Ovary (tissue), 9 donors: ENCODE data around the gene CERK. TPM values are rescaled to one million over a fixed set of nuclear protein-coding genes. Genes with fewer than 3 reads are reported as not detected.

ENCODE experiments used
- DNase-seq, 5 donors: peaks; one replicate each; pipeline ENCODE4 v3.0.0-alpha.2; 2019 to 2020
- H3K27ac ChIP-seq, 2 donors: fragments of 200-600 bp; one replicate each; pipeline versions ENCODE4 v1.5.1 to v1.8.0; 2019 to 2022
- H3K27me3 ChIP-seq: fragments of 200-600 bp; one replicate; pipeline ENCODE4 v1.8.0; 2022
- H3K36me3 ChIP-seq: fragments of 200-600 bp; sonication (generic); one replicate; pipeline ENCODE4 v1.5.1; 2019
- H3K4me1 ChIP-seq: one replicate; pipeline ENCODE4 v1.8.1; 2013; ENCODE audit warnings: mild to moderate bottlenecking, moderate library complexity; ENCODE audit not compliant: insufficient read depth
- H3K4me3 ChIP-seq: fragments of 200-600 bp; sonication (generic); one replicate; pipeline ENCODE4 v1.5.1; 2017
- H3K9me3 ChIP-seq, 2 donors: fragments of 200-600 bp in 1 of 2; sonication (generic) in 1 of 2; one replicate each; pipeline versions ENCODE4 v1.5.1 to v1.8.1; 2013 to 2019; ENCODE audit warnings: mild to moderate bottlenecking in 1 of 2, moderate library complexity in 1 of 2
- CTCF ChIP-seq, 3 donors: fragments of 450-650 bp in 2 of 3; fragments of 200-600 bp in 1 of 3; IDR thresholded peaks; one replicate each; pipeline versions ENCODE4 v1.5.1 to v1.8.0; 2016 to 2022; ENCODE audit warnings: antibody characterized with exemption in 3 of 3, mild to moderate bottlenecking in 1 of 3
- EP300 ChIP-seq: sonication (generic); formaldehyde crosslinking; IDR thresholded peaks from one replicate; pipeline ENCODE4 v1.6.1; 2017; ENCODE audit warnings: antibody characterized with exemption
- POLR2A ChIP-seq: fragments of 450-650 bp; IDR thresholded peaks from one replicate; pipeline ENCODE4 v1.6.1; 2017; ENCODE audit warnings: antibody characterized with exemption, mild to moderate bottlenecking, moderate library complexity
- WGBS, 3 donors: extraction: QIAGEN DNeasy Blood & Tissue Kit in 1 of 3; methylation state at CpG; one replicate each; pipeline versions ENCODE4 v1.1.5 to v1.1.7; 2013 to 2017; 5-methylcytosine and 5-hydroxymethylcytosine counted together
- intact Hi-C, 4 donors: fragments of 100-400 bp; cut with DNase I; formaldehyde crosslinking; loops; one replicate each; pipeline versions ENCODE4 v1.11.0 to v1.15.1; 2022 to 2023
- polyA plus RNA-seq, 2 donors: library from polyadenylated mRNA; stranded (reverse); fragments of 200-250 nt in 1 of 2; fragments of 350-450 nt in 1 of 2; fragmentation: Illumina TruSeq in 1 of 2; extraction: RNeasy Lipid Tissue Mini Kit (QIAGEN cat#74804) in 1 of 2; gene quantifications; one replicate each; pipeline ENCODE4 v1.2.3, GENCODE V29; 2013 to 2014
- total RNA-seq, 7 donors: library from RNA; depleted of rRNA in 2 of 7; stranded (reverse); fragments of >200 nt in 2 of 7; fragmentation: NEBNext Ultra II Directional in 3 of 7; extraction: Animal tissue kit (Norgen Biotek cat#: 25700) in 3 of 7; gene quantifications; one replicate each; pipeline versions ENCODE4 v1.1.0 to v1.2.4, GENCODE V29; 2016 to 2023
- donor health status: DM: no; HTN: no; CAD: no; lungs with moderate emphysema.
- donor health status: DM: no; HTN: no; CAD: no.
- donor health status: Bipolar disorder and iron deficiency.
- donor health status: DM: yes; HTN: yes; CAD: no.
- donor health status: DM: no; HTN: no; CAD: no.
- donor health status: DM: yes; HTN: yes; CAD: no.

Gene CERK
- total and polyA plus RNA-seq, 9 donors: 27.1 to 71.1 (median 46.8) TPM

- H3K4me1 ChIP-seq: no peaks in the 10 kb centered on the region
- WGBS, 3 donors: 90 to 93% (median 92%) methylated on average over 30 to 32 of the region's 32 CpGs
- TF ChIP-seq CTCF (IDR thresholded peaks at IDR 0.05): no peak
- intact Hi-C loops: loop anchor here in 1 of 4 donors (10.0 kb wide), 1 partner anchor 99 kb away; no protein-coding TSS in a partner anchor
- no peaks in the 10 kb centered on the region for H3K36me3 ChIP-seq
- H3K27me3 ChIP-seq: no peaks in the 10 kb centered on the region
- no peak for DNase-seq
- no peaks in the 10 kb centered on the region for H3K9me3 ChIP-seq
- H3K27ac ChIP-seq: no peak overlapping the region
- H3K4me3 ChIP-seq: no peak overlapping the region
These were observed 64.3 kb downstream of the CERK start for GRCh38 chr22:46673662-46674236.

GRCh38 chr22:46673205-46673604 is 64.8 kb downstream of the CERK start:
- no peak for TF ChIP-seq POLR2A
- no peak for TF ChIP-seq EP300
- no peak for TF ChIP-seq CTCF (IDR thresholded peaks at IDR 0.05)
- Histone ChIP-seq H3K27ac (no peak overlapping the region), H3K36me3 (no peaks in the 10 kb centered on the region), H3K9me3 (no peaks in the 10 kb centered on the region), H3K4me3 (no peak overlapping the region), H3K27me3 (no peaks in the 10 kb centered on the region), H3K4me1 (no peaks in the 10 kb centered on the region)
- no peak for DNase-seq
- 78 to 96% (median 80%) methylated on average over 10 of the region's 10 CpGs for WGBS, 3 donors
- intact Hi-C loops: loop anchor here in 1 of 4 donors (10.0 kb wide), 1 partner anchor 98 kb away; no protein-coding TSS in a partner anchor

- no peaks in the 10 kb centered on the region for H3K36me3 ChIP-seq
- no peak for DNase-seq
- no peak for TF ChIP-seq POLR2A
- TF ChIP-seq EP300: no peak
- no peak for TF ChIP-seq CTCF (IDR thresholded peaks at IDR 0.05)
- no peak overlapping the region for H3K4me3 ChIP-seq
- intact Hi-C loops: loop anchor here in 1 of 4 donors (10.0 kb wide), 1 partner anchor 98 kb away; no protein-coding TSS in a partner anchor
- no peak overlapping the region for H3K27ac ChIP-seq
- no peaks in the 10 kb centered on the region for H3K9me3 ChIP-seq
- H3K27me3 ChIP-seq: no peaks in the 10 kb centered on the region
- H3K4me1 ChIP-seq: no peaks in the 10 kb centered on the region
- 78 to 83% (median 81%) methylated on average over 18 of the region's 18 CpGs for WGBS, 3 donors
These were observed 65.3 kb downstream of the CERK start for GRCh38 chr22:46672731-46673130.

DNA sequence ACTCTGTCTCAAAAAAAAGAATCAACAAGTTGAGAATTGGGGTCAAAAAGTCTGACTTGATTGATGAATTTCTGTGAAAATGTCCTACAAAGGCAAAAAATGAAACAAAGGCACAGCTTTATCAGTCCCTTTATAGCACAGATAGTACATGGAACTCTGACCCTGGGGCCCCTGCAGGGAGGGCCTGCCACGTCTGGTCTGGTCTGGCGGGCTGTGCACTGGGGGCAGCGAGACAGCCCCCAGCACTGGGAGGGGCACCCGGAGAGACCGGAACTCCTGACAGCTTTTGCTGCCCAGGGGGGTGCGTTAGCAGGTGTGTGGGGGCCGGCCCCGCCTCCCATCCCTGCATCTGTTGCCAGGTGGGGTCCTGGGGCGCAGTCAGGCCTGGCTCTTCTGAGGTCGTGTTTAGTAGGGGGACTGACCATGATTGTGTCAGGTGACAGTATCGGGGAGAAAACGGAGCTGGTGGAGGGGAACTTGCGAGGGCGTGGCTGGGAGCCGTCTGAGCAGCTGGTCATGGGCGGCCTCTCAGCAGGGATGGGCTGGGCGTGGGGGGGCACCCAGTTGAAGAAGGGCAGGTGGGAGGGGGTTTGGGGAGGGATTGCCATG is 66.1 kb downstream of the CERK start:
- no peak for DNase-seq
- H3K36me3 ChIP-seq: no peaks in the 10 kb centered on the region
- intact Hi-C loops: loop anchor here in 1 of 4 donors (10.0 kb wide), 1 partner anchor 97 kb away; no protein-coding TSS in a partner anchor
- H3K4me1 ChIP-seq: no peaks in the 10 kb centered on the region
- no peaks in the 10 kb centered on the region for H3K27me3 ChIP-seq
- no peak overlapping the region for H3K4me3 ChIP-seq
- no peaks in the 10 kb centered on the region for H3K9me3 ChIP-seq
- no peak for TF ChIP-seq EP300
- TF ChIP-seq CTCF (IDR thresholded peaks at IDR 0.05): no peak
- no peak for TF ChIP-seq POLR2A
- WGBS, 3 donors: 87 to 93% (median 91%) methylated on average over 17 of the region's 17 CpGs
- no peak overlapping the region for H3K27ac ChIP-seq
